Coronary artery (tissue), 2 donors: ENCODE results near the gene PPFIA1.
A peak's percentile ranks its signal among the peaks of the same experiment; 100 is the strongest.

Experiments
- DNase-seq: peaks from one replicate; pipeline ENCODE4 v3.0.0-alpha.2; 2017; ENCODE audit warnings: low spot score
- H3K27ac ChIP-seq, 2 donors: fragments of 200-600 bp; sonication (generic); one replicate each; pipeline ENCODE4 v1.5.1; 2016 to 2019
- H3K4me3 ChIP-seq: fragments of 200-600 bp; sonication (generic); 2 replicates; pipeline ENCODE4 v1.5.1; 2016; ENCODE audit warnings: mild to moderate bottlenecking, moderate library complexity
- CTCF ChIP-seq: fragments of 200-600 bp; sonication (generic); IDR thresholded peaks from one replicate; pipeline ENCODE4 v1.5.1; 2019; ENCODE audit warnings: antibody characterized with exemption

Gene PPFIA1

GRCh38 chr11:70303070-70303469 is 32.6 kb downstream of the PPFIA1 start:
- TF ChIP-seq CTCF = no peak
- no peak for DNase-seq
- peak overlapping the region in 1 of 2 donors; percentile 39 for H3K27ac ChIP-seq
- no peak overlapping the region for H3K4me3 ChIP-seq

- no peak overlapping the region for H3K4me3 ChIP-seq
- TF ChIP-seq CTCF = no peak
- DNase-seq = no peak
- H3K27ac ChIP-seq = no peak overlapping the region
Observed at GRCh38 chr11:70304208-70304603, 33.7 kb downstream of the PPFIA1 start.

- no peak overlapping the region for H3K27ac ChIP-seq
- DNase-seq = no peak
- no peak overlapping the region for H3K4me3 ChIP-seq
- no peak for TF ChIP-seq CTCF
Observed at GRCh38 chr11:70305501-70305900, 35.0 kb downstream of the PPFIA1 start.

GRCh38 chr11:70306586-70307033 is 36.1 kb downstream of the PPFIA1 start:
- Histone ChIP-seq H3K27ac (no peak overlapping the region), H3K4me3 (no peak overlapping the region)
- DNase-seq = no peak
- no peak for TF ChIP-seq CTCF

DNA sequence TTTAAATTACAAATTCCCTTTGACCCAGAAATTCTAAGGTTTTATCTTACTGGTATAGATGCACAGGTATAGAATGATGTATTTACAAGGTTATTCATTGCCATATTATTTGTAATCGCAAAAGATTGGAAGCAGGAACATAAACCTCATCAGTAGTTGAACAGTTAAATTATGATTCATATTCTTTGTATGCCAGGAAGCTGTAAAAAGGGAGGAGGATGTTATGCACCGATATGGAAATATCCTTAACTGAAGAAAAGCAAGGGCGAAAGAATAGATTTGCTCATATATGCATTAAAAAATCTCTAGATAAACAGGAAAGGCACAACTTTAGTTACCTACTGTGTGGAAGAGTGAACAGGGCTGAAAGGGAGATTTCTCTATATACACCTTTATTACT is 36.7 kb downstream of the PPFIA1 start:
- no peak for DNase-seq
- TF ChIP-seq CTCF = no peak
- H3K27ac ChIP-seq = no peak overlapping the region
- H3K4me3 ChIP-seq = no peak overlapping the region

DNA sequence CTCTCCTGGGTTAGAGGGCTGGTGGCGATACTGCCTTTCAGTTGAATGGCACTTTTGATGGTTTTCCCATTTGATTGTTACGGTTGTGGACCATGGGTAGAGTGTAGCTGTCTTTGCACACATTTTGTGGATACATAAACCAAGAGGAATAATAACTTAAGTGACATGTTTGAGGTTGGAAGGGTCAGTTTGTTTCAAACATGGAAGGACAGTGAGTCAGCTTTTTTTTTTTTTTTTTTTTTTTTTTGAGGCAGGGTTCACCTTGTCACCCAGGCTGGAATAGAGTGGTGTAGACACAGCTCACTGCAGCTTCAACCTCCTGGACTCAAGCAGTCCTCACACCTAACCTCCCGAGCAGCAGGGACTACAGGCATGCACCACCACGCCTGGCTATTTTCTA is 41.1 kb downstream of the PPFIA1 start:
- no peak overlapping the region for H3K27ac ChIP-seq
- no peak overlapping the region for H3K4me3 ChIP-seq
- no peak for TF ChIP-seq CTCF
- DNase-seq = no peak

DNA sequence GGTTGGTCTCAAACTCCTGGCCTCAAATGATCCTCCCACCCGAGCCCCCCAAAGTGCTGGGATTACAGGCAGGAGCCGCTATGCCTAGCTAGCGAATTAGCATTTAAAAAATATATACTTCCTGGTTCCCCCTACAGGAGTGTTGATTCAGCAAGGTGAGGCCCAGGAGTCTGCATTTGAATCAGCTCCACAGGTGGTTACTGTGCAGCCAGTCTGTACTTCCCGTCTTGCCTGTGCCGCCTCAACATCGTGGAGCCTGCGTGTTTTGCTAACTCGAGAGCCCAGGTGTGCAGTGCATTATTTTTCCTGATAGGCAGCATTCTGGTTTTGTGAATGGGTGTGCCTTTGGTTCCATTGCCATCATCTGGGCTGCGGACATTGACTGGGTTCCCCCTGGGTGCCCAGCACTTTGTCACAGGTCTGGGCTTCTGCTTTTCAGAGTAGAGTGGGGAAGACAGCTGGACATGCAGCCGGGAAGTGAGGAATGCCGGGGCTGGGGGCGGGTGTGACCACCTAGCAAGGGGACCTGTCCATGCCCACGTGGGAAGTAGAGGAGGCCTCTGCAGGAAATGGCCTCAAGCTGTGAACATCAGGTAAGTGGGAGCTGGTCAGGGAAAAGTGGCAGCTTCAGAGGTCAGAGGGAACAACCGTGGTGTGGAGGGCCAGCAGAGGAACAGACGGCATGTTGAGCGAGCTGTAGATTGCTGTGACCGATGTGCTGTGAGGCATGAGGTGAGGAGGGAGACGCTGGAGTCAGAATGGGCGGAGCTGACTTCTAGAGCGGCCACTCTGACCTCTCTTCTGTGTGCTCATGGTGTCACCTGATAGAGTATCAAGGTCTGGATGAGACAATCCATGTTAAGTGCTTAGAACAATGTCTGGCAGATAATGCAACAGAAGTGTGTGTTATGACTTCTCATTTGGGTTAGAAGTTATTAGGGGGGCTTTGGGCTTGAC is 42.2 kb downstream of the PPFIA1 start:
- H3K27ac ChIP-seq = no peak overlapping the region
- DNase-seq = no peak
- TF ChIP-seq CTCF = no peak
- H3K4me3 ChIP-seq = no peak overlapping the region
